Caki2 (cell line): ENCODE measurements around the gene ASIC2. TPM values are rescaled to one million over a fixed set of nuclear protein-coding genes. Genes with fewer than 3 reads are reported as not detected.

Experiments
- DNase-seq: peaks from one replicate; pipeline ENCODE4 v3.0.0-alpha.2; 2015; ENCODE audit warnings: low read depth
- in situ Hi-C: cut with HindIII; loops from 2 replicates; pipeline ENCODE4 v1.10.0; 2016; ENCODE audit warnings: low sequenced_read_pairs, low pct_unique_long_range_greater_than_20kb, mixed read lengths
- total RNA-seq: library from RNA; depleted of rRNA; stranded (reverse); fragments of >200 nt; shearing (Covaris generic); gene quantifications from 2 replicates; pipeline ENCODE4 v1.2.3, GENCODE V29; 2014; ENCODE audit warnings: low replicate concordance

Gene ASIC2
- total RNA-seq, 1 experiment from 2014 or later: 2.4 TPM

DNA sequence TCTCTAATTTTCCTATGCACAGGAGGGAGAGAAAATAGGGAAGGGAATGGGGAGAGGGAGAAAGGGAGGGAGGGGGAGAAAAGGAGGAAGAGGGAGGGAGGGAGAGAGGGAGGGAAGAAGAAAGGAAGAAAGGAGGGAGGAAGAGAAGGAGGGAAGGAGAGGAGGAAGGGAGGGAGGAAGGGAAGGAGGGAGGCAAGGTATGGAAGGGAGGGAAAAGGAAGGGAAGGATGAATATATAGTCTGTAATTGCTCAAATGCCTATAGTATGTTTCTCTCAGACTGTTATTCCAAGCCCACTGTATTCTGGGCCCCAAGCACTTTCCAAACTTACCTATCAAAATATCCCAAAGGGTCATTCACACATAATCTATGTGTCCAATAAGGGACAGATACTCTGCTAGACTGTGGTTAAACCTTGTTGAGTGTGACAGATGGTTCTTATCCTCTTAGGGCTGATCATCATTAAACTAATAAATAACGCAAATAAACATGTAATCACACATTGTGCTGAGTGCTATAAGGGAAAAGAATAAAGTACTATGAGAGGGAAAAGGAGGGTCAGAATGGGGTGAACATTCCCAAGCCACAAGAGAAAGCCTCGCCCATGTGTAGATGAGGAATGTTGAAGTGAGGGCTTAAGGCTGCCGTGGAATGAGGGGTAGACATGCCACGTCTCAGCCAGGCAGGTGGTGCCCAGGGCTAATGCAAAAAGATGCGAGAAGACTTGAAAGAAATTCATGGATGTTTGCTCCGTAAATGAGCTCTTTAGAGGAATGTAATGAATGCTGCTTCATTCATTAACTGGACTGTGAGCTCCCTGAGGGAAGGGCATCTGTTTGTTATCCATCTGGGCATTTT is 30.6 kb downstream of the ASIC2 start:
- DNase-seq: no peak
- in situ Hi-C loops: no loop called here

DNA sequence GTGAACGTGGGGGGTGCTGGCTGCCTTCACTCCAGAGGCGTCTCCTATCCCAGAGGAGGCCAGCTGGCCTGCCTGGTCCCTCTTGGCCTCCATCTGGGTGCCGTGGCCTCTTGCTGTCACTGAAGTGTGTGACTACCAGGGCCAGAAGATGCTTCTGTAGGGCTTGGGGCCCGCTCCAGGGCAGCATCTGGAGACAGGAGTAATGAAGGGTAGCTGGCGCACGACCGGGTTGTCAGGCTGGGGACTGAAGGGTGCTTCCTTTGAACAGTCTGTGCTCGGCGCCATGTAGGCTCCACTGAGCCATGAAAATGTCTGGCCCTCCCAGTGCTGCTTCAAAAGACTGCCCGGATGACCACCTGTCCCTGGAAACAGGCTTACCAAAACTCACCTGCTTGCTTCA is 31.3 kb downstream of the ASIC2 start:
- in situ Hi-C loops: no loop called here
- no peak for DNase-seq

- in situ Hi-C loops: no loop called here
- no peak for DNase-seq
Measured at GRCh38 chr17:33260638-33261037, 32.5 kb downstream of the ASIC2 start.

GRCh38 chr17:33258296-33258695 is 34.8 kb downstream of the ASIC2 start:
- in situ Hi-C loops: no loop called here
- DNase-seq: no peak

DNA sequence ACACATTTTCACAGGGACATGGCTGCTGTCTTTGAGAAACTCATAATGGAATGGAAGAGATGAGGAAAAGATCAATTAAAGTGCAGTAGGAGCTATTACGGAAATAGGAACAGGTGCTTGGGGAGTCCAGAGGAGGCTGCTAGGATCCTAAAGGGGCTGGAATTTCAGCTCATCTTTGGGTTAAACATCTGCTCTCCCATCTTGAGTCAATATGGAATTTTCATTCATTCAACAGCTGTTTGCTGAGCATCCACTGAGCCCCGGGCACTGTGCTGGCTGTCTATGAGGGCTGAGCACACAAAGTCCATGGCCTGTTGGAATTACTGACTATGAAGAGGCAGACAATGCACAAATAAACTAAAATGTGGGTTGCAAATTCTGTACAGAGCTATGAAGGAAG is 47.9 kb downstream of the ASIC2 start:
- in situ Hi-C loops: no loop called here
- no peak for DNase-seq

DNA sequence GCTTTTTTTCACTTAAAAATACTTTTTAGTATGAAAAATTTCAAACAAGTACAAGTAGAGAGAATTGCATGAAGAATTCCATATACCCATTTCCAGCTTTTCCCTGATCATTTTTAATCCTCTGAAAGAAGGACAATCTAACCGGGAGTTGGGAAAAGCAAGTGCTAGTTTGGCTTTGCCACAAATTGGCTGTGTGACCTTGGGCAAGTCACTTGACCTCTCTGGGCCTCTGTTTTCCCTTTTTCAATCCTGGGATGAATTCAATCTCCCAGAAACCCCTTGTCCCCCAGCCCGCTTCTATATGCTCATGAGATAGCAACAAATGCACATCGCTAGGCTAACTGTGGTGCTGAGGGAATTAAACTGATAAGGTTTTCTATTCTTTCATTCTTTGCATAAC is 49.4 kb downstream of the ASIC2 start:
- in situ Hi-C loops: no loop called here
- DNase-seq: no peak

DNA sequence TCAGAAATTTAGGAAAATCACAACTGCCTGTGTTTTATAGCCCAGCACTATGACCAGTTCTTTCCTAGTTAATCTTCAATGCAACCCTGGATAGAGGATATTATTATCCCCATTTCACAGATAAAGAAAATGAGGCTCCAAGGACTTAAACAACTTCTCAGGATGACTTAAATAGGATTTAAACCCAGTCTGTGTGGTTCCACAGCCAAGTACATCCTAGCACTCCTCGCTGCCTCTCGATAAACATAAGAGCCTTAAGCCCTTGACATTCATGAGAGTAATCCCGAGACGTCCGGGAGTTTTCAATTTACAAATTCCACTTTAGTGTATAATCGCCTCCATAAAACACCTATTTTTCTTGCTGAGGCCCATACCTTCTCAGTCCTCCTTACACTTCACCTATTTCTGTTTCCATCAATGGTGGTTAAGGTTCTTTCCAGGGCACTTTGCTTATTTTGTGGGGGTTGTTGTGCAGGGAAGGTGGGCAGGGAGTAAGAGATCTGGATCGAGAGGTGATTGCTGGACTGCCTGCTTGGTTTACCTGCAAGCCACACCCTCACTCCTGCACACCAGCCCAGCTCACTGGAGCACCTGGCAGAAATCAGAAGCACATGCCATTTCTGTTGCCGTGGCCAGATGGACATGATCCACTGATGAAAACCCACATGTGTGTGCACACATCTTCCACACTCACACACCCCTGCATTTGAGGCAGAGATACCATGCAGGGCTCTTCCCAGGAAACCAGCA is 50.5 kb downstream of the ASIC2 start:
- no peak for DNase-seq
- in situ Hi-C loops: no loop called here

GRCh38 chr17:33241390-33241789 is 51.7 kb downstream of the ASIC2 start:
- in situ Hi-C loops: no loop called here
- no peak for DNase-seq

DNA sequence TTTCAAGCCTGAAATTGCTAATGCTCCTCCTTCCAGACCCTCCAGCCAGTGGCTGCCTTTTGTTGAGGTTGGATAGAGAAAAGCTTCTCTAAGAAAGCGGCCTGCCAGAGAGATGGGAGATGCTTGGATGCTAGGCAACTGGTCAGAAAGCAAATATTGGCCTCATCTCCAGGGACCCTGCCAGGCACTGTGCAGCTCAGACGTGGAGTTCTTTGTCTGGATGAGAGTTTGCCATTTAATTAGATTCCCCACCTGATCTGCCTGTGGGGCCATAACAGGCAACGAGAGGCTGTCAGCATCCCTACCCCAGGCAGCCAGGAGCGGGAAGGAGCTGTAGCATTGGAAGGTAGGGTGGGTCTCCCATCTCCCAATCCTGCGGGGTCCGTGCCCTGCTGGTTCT is 52.7 kb downstream of the ASIC2 start:
- no peak for DNase-seq
- in situ Hi-C loops: no loop called here

DNA sequence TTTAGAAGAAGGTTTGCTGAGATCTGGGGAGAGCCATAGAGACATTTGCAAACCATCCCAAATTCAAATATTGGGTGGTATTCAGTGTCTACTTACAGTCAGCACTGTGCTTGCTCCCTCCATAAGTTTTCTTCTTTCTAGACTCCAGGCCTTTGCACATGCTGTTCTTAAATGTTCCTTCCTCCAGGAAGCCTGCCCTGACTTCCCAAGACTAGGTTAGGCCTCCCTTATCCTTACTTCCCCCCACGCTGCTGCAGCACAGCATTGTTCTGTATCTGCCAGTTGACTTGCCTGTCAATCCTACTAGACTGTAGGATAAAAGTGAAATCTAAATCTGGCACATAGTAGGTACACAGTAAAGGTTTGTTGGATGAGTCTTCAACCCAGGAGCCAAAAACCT is 53.4 kb downstream of the ASIC2 start:
- in situ Hi-C loops: no loop called here
- no peak for DNase-seq

DNA sequence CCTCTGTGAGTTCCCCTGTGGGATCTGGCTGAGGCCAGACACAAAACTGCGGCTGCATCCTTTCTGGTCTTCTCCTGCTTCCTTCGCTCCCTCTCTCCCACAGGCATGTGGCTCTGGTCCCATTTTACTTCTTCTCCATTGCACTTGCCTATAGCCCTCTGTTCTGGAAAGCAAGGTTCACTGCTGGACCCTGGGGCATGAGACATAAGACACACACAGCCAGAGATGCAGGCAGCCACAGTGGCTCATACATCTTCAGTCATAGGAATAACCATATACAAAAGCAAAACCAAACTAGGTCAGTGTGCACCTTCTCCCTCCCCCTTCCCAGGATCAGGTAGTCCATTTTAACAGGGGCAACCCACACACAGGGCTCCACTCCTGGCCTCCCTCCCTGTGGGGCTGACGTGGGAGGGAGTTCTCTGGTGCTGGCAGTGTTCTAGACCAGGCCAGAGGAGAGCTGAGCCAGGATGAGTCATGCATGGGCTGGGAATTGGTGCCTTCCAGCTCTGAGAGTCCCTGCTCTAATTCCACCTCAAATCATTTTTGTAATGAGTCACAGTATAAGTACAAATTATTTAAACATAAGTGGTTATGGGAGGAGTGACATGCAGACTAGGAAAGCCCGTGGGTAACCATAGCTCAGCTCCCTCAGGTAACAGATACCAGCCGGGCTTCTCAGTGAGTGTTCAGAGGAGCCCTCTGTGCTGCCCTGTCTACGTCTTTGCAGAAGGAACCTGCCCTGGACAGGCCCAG is 58.0 kb downstream of the ASIC2 start:
- in situ Hi-C loops: no loop called here
- peak; percentile 81 for DNase-seq

DNA sequence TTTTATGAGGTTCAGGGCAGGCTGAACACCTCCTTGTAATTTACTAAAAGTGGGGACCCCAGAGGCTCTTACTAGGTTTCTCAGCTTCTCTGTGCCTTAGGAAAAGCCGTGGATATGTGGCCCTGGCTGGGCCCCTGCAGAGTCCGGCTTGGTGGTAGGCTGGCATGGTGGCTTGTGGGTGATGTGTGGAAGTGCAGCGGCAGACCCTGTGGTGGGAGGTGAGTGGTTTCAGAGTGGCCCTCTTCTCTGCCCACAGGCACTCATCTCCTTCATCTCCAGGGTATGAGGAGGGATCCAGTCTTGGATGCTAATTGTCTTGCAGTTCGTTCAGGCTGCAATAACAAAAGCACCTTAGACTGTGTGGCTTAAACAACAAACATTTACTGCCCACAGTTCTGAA is 58.9 kb downstream of the ASIC2 start:
- in situ Hi-C loops: no loop called here
- no peak for DNase-seq

GRCh38 chr17:33233811-33234177 is 59.3 kb downstream of the ASIC2 start:
- in situ Hi-C loops: no loop called here
- DNase-seq: peak; percentile 16

GRCh38 chr17:33229499-33229898 is 63.6 kb downstream of the ASIC2 start:
- in situ Hi-C loops: no loop called here
- DNase-seq: no peak

DNA sequence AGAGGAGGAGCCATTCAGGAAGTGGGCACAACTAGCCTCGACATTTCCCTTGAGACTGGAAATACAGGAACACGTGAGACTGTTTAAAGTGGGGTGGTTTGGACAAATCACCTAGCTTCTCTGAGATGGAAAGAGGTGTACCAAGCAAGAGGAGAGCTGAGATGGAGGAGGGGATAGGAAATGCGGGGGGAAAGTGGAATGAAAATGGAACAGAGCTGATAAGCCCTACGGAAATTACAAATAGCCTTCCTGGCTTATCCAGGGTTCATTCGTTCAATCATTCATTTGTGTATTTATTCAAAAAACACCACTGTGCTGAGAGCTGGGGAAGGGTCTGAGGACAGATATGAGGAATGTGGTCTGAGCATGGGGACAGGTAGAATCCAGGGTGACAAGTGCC is 64.1 kb downstream of the ASIC2 start:
- in situ Hi-C loops: no loop called here
- no peak for DNase-seq

DNA sequence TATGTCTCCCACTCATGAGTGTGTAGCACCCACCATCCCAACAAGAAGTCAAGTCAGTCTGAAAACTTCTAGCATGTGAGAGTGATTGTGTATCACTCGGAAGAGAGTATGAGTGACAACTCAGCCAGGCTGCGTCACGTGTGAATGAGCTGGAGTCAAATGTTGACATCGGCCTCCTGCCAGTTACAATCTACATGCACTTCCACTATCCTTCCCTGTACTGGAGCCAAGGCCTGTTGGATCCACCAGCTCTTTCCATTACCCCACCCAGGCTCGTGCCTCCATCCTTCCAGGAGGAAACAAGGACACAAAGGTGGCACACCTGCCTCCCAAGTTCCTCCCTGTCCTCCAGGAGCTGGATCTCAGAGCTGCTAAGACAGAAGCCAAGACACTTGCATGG is 64.5 kb downstream of the ASIC2 start:
- in situ Hi-C loops: no loop called here
- no peak for DNase-seq

DNA sequence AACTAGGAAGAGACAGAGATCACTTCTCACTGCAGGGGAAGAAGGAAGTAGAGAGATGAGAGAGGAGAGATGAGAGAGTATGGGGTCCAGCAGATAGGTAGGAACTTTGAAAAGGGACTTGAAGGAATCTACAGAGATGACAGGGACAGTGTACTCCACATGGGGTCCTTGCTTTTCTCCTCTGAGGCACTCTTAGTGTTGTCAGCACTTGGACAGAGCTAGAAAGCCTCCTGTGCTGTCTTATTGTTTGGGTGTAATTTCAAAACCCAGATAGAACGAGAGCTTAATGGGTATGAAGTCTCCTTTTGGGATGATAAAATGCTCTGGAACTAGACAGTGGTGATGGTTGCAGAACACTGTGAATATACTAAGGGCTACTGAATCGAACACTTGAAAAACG is 65.2 kb downstream of the ASIC2 start:
- no peak for DNase-seq
- in situ Hi-C loops: no loop called here

DNA sequence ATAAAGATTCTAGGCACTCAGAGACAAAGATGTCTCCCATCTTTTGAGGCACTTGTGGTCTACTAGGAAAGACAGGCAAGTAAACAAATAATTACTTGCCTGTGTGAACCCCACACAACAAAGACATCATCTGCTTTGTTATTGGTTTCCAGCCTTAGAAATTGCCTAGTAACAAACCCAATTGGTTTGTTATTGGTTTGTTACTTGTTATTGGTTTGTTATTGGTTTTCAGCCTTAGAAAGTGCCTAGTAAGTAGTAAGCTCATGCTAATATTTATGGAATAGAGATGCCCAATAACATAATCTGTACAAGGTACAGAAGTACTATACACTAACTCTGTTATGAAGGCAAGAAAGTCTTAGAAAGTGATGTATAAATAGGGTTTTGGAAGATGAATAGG is 67.1 kb downstream of the ASIC2 start:
- in situ Hi-C loops: no loop called here
- no peak for DNase-seq

DNA sequence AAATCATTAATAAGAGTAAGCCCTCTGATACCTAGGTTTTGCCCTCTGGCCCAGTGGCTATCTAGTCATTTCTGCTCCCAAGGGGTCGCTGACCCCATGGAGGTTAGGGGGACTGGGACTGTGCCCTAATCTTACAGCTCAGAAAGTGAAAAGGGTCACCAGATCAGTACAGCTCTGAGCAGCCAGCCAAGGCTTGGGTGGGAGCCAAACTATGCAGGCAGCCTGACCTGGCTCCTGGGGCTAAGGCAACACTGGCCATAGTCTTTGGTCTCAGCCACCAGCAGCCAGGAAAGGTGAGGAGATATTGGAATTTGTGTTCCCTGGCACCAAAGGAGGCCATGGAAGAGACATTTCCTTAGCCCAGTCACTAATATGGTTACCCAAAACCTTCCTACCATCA is 67.6 kb downstream of the ASIC2 start:
- in situ Hi-C loops: no loop called here
- no peak for DNase-seq
